A549 (cell line): ENCODE results near the gene DGKD. TPM values are rescaled to one million over a fixed set of nuclear protein-coding genes. Genes with fewer than 3 reads are reported as not detected.
A peak's percentile ranks its signal among the peaks of the same experiment; 100 is the strongest.

Experiments
- ATAC-seq, 2 experiments: fragments of 200-7000 bp in 1 of 2; fragments of >200 bp in 1 of 2; cut with Nextera tagmentation in 1 of 2; cut with Tn5 transposase in 1 of 2; 3 replicates each; pipeline versions ENCODE4 v1.8.0 to v1.9.1; 2018 to 2020; ENCODE audit warnings: mild to moderate bottlenecking in 1 of 2, moderate library complexity in 1 of 2
- CTCF ChIA-PET: fragments of 300-600 bp; sonication (Branson Sonifier 250); formaldehyde crosslinking; extraction: SDS; loops from one replicate; lab custom pipeline; 2021; ENCODE audit warnings: antibody characterized with exemption, inconsistent platforms; lab: Yijun Ruan, JAX
- POLR2A ChIA-PET: fragments of 350-600 bp; formaldehyde crosslinking; extraction: SDS; loops from one replicate; lab custom pipeline; 2021; ENCODE audit warnings: antibody characterized with exemption, inconsistent platforms; lab: Yijun Ruan, JAX
- DNase-seq, 2 experiments: peaks; one replicate each; pipeline versions ENCODE4 v3.0.0 to v3.0.0-alpha.2; 2011 to 2016; ENCODE audit warnings: low read depth in 1 of 2, low spot score in 1 of 2
- FAIRE-seq: peaks from 2 replicates; lab custom pipeline; 2011; peaks lifted over from hg19 to GRCh38; lab: Jason Lieb, UNC
- H3K27ac ChIP-seq, 2 experiments: fragments of >200 bp; sonication (Bioruptor Twin); formaldehyde crosslinking; 3 replicates each; pipeline ENCODE4 v1.5.1; 2016 to 2017
- H3K4me1 ChIP-seq: fragments of >200 bp; sonication (Bioruptor Twin); formaldehyde crosslinking; 3 replicates; pipeline ENCODE4 v1.6.1; 2016
- H3K4me2 ChIP-seq: fragments of >200 bp; sonication (Bioruptor Twin); formaldehyde crosslinking; 3 replicates; pipeline ENCODE4 v1.6.1; 2016
- H3K4me3 ChIP-seq: fragments of >200 bp; sonication (Bioruptor Twin); formaldehyde crosslinking; 3 replicates; pipeline ENCODE4 v1.5.1; 2016
- H3K9me3 ChIP-seq: fragments of >200 bp; sonication (Bioruptor Twin); formaldehyde crosslinking; 3 replicates; pipeline ENCODE4 v1.6.1; 2016
- CBX2 ChIP-seq: fragments of 200-600 bp; sonication (generic); IDR thresholded peaks from 2 replicates; pipeline ENCODE4 v1.6.1; 2016; ENCODE audit warnings: low read depth, mild to moderate bottlenecking, borderline replicate concordance
- CBX8 ChIP-seq: fragments of 200-600 bp; sonication (generic); IDR thresholded peaks from 2 replicates; pipeline ENCODE4 v1.6.1; 2016
- CHD4 ChIP-seq: fragments of 200-600 bp; sonication (generic); IDR thresholded peaks from 2 replicates; pipeline ENCODE4 v1.6.1; 2016; ENCODE audit warnings: antibody characterized with exemption, mild to moderate bottlenecking, borderline replicate concordance
- ESRRA ChIP-seq: fragments of 150-350 bp; IDR thresholded peaks from 2 replicates; pipeline ENCODE4 v1.6.1; 2014; ENCODE audit warnings: mild to moderate bottlenecking, low read length, borderline replicate concordance
- FOXS1 ChIP-seq: fragments of 250-450 bp; sonication (Bioruptor Pico); IDR thresholded peaks from 2 replicates; pipeline ENCODE4 v1.5.0; 2020; ENCODE audit warnings: mild to moderate bottlenecking, moderate library complexity
- GATA3 ChIP-seq: IDR thresholded peaks from 2 replicates; pipeline ENCODE4 v1.6.1; 2012; ENCODE audit warnings: borderline replicate concordance
- HOXA7 ChIP-seq: fragments of 250-450 bp; sonication (Bioruptor Pico); IDR thresholded peaks from 2 replicates; pipeline ENCODE4 v1.5.0; 2020; ENCODE audit warnings: mild to moderate bottlenecking, moderate library complexity
- KDM1A ChIP-seq: fragments of 200-600 bp; sonication (generic); IDR thresholded peaks from 2 replicates; pipeline ENCODE4 v1.6.1; 2016; ENCODE audit warnings: low read depth, mild to moderate bottlenecking
- MYC ChIP-seq: IDR thresholded peaks from 2 replicates; pipeline ENCODE4 v1.6.1; 2012; ENCODE audit warnings: mild to moderate bottlenecking, inconsistent platforms, low read length, improper control_type of control experiment, borderline replicate concordance
- PHF8 ChIP-seq: fragments of 200-600 bp; sonication (generic); IDR thresholded peaks from 2 replicates; pipeline ENCODE4 v1.6.1; 2016; ENCODE audit warnings: low read depth, mild to moderate bottlenecking, antibody characterized with exemption, moderate library complexity, borderline replicate concordance
- RAD21 ChIP-seq, 2 experiments: fragments of >200 bp in 1 of 2; sonication (Bioruptor Twin) in 1 of 2; formaldehyde crosslinking in 1 of 2; IDR thresholded peaks in 1 of 2; conservative IDR thresholded peaks in 1 of 2; 2 replicates in 1 of 2; 3 replicates in 1 of 2; pipeline ENCODE4 v1.6.1; 2012 to 2018; ENCODE audit warnings: inconsistent platforms in 1 of 2
- RFX5 ChIP-seq: fragments of 450-650 bp; IDR thresholded peaks from 2 replicates; pipeline ENCODE4 v1.7.1; 2014; ENCODE audit warnings: antibody characterized with exemption, mild to moderate bottlenecking, moderate library complexity
- ZFP36 ChIP-seq: fragments of 450-650 bp; IDR thresholded peaks from 2 replicates; pipeline ENCODE4 v1.6.1; 2014; ENCODE audit warnings: borderline replicate concordance; ENCODE audit not compliant: partially characterized antibody
- ZNF302 ChIP-seq: fragments of 250-450 bp; sonication (Bioruptor Pico); IDR thresholded peaks from 2 replicates; pipeline ENCODE4 v1.9.0; 2021; ENCODE audit warnings: inconsistent platforms, mild to moderate bottlenecking, moderate library complexity
- WGBS: methylation state at CpG from one replicate; pipeline ENCODE4 v1.1.6; 2017; ENCODE audit errors: missing lambda C conversion rate; 5-methylcytosine and 5-hydroxymethylcytosine counted together
- polyA plus RNA-seq, 4 experiments: library from polyadenylated mRNA; depleted of rRNA in 3 of 4; stranded (reverse); fragments of >200 nt; fragmentation: RNase III in 1 of 4; extraction: RNeasy Plus Mini Kit Qiagen cat#74134 plus additional on column Dnase treatment in 1 of 4; gene quantifications; 2 replicates in 3 of 4; 3 replicates in 1 of 4; pipeline ENCODE4 v1.2.3, GENCODE V29; 2011 to 2017
- TF ChIP-seq, protein P1 (sequence below): fragments of 250-450 bp; sonication (Bioruptor Pico); IDR thresholded peaks from 2 replicates; pipeline ENCODE4 v1.5.0; 2020; ENCODE audit warnings: low read depth, mild to moderate bottlenecking, moderate library complexity
- TF ChIP-seq, protein P2 (sequence below): fragments of 250-450 bp; sonication (Bioruptor Pico); IDR thresholded peaks from 2 replicates; pipeline ENCODE4 v1.5.0; 2021; ENCODE audit warnings: mild to moderate bottlenecking, moderate library complexity, borderline replicate concordance
- TF ChIP-seq, protein P3 (sequence below): IDR thresholded peaks from 2 replicates; pipeline ENCODE4 v1.6.1; 2012
- TF ChIP-seq, protein P4 (sequence below): fragments of 150-350 bp; IDR thresholded peaks from 2 replicates; pipeline ENCODE4 v1.6.1; 2014; ENCODE audit warnings: low read depth, mild to moderate bottlenecking, low read length
- TF ChIP-seq, protein P5 (sequence below): fragments of >200 bp; sonication (Bioruptor Twin); formaldehyde crosslinking; IDR thresholded peaks from 2 replicates; pipeline ENCODE4 v1.6.1; 2016

Gene DGKD
- polyA plus RNA-seq, 2 of the 4 experiments (the other 2 are of a cell fraction), result 68.8 to 99.6 TPM

DNA sequence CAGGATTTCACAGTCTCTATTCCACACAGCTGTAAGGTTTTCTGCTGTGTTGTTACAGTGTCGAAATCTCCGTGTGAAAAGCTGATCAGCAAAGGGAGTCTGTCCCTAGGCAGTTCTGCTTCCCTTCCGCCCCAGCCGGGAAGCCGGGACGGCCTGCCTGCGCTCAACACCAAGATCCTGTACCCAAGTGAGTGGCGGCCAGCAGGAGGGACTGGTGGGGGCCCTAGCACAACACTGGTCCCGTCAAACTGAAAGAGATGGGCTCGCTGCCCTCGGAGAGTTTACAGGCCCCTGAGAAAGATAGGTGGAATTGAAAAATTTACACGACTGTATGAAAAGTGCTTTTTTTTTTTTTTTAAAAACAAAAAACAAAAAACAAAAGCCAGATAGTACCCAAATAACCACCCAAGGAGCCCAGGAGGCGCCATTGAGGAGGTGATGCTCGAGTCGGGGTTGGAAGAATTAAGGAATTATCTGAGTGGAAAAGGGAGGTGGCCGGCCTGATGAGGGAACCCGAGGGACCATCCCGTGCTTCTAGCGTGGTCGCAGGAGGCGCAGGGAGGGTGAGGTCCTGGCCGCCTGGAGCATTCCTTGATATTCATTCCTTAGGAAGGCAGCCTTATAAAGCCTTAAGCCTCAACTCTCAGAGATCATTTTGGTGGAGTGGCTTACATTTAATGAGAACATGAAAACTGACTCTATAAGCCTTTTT lies 96.7 kb downstream of the DGKD start:
- FAIRE-seq, result no peak
- H3K4me1 ChIP-seq, result peaks cover 66% of the 10 kb centered on the region
- no peaks in the 10 kb centered on the region for H3K9me3 ChIP-seq
- peak overlapping the region; percentile 93 to 94 for H3K27ac ChIP-seq
- H3K4me3 ChIP-seq, result no peak overlapping the region
- no peak for TF ChIP-seq PHF8
- no peak for TF ChIP-seq FOXS1 (CRISPR knock-in tag)
- TF ChIP-seq ZFP36, result no peak
- no peak for TF ChIP-seq ZNF302
- no peak for TF ChIP-seq MYC
- TF ChIP-seq, protein P1, sequence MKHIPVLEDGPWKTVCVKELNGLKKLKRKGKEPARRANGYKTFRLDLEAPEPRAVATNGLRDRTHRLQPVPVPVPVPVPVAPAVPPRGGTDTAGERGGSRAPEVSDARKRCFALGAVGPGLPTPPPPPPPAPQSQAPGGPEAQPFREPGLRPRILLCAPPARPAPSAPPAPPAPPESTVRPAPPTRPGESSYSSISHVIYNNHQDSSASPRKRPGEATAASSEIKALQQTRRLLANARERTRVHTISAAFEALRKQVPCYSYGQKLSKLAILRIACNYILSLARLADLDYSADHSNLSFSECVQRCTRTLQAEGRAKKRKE, result no peak
- no peak for TF ChIP-seq KDM1A
- no peak for TF ChIP-seq RAD21 (conservative IDR thresholded peaks at IDR 0.05 in 1 of 2, IDR thresholded peaks at IDR 0.05 in 1 of 2)
- TF ChIP-seq, protein P2, sequence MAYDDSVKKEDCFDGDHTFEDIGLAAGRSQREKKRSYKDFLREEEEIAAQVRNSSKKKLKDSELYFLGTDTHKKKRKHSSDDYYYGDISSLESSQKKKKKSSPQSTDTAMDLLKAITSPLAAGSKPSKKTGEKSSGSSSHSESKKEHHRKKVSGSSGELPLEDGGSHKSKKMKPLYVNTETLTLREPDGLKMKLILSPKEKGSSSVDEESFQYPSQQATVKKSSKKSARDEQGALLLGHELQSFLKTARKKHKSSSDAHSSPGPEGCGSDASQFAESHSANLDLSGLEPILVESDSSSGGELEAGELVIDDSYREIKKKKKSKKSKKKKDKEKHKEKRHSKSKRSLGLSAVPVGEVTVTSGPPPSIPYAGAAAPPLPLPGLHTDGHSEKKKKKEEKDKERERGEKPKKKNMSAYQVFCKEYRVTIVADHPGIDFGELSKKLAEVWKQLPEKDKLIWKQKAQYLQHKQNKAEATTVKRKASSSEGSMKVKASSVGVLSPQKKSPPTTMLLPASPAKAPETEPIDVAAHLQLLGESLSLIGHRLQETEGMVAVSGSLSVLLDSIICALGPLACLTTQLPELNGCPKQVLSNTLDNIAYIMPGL (CRISPR knock-in tag), result no peak
- no peak for TF ChIP-seq CBX8
- TF ChIP-seq, all 56 proteins: peak for 0
- DNase-seq (no peak), ATAC-seq (no peak)
- ChIA-PET CTCF (interaction anchor here (1.0 to 20.8 kb wide), 5 partner anchors 28 to 407 kb away, joined by 3 to 356 read pairs (median 14); no protein-coding TSS in a partner anchor), POLR2A (no interaction called here)
- H3K4me2 ChIP-seq, result no peak overlapping the region
- WGBS, result 89% methylated on average over 18 of the region's 22 CpGs

DNA sequence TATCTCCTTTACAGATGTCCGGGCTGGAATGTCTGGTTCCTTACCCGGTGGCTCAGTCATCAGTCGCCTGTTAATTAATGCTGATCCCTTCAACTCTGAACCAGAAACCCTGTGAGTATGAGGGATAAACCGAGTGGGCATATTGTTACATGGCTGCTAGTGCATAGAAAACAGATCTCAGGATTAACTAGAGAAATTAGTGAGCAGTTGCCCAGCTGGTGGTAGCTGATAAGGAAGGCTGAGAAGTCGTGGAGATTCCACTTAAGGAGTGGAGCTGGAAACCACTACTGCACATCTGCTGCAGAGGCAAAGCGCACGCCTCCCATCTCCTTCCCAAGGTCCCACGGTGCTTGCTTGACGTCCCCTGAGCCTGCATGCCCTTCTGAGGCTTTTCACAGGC lies 97.7 kb downstream of the DGKD start:
- DNase-seq (no peak), FAIRE-seq (no peak), ATAC-seq (no peak)
- no peak overlapping the region for H3K4me3 ChIP-seq
- TF ChIP-seq, protein P3, sequence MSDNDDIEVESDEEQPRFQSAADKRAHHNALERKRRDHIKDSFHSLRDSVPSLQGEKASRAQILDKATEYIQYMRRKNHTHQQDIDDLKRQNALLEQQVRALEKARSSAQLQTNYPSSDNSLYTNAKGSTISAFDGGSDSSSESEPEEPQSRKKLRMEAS, result no peak
- no peak for TF ChIP-seq ZFP36
- TF ChIP-seq GATA3, result no peak
- TF ChIP-seq RFX5, result no peak
- TF ChIP-seq, protein P4, sequence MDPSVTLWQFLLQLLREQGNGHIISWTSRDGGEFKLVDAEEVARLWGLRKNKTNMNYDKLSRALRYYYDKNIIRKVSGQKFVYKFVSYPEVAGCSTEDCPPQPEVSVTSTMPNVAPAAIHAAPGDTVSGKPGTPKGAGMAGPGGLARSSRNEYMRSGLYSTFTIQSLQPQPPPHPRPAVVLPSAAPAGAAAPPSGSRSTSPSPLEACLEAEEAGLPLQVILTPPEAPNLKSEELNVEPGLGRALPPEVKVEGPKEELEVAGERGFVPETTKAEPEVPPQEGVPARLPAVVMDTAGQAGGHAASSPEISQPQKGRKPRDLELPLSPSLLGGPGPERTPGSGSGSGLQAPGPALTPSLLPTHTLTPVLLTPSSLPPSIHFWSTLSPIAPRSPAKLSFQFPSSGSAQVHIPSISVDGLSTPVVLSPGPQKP, result no peak
- no peak for TF ChIP-seq HOXA7 (CRISPR knock-in tag)
- no peak for TF ChIP-seq CBX2
- TF ChIP-seq, protein P5, sequence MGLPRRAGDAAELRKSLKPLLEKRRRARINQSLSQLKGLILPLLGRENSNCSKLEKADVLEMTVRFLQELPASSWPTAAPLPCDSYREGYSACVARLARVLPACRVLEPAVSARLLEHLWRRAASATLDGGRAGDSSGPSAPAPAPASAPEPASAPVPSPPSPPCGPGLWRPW, result no peak
- no peak for TF ChIP-seq ESRRA
- no peak for TF ChIP-seq CHD4
- POLR2A ChIA-PET, result no interaction called here
- peaks cover 73% of the 10 kb centered on the region for H3K4me1 ChIP-seq
- H3K27ac ChIP-seq, result peak overlapping the region; percentile 93 to 94
- no peak overlapping the region for H3K4me2 ChIP-seq
- 91% methylated on average over 9 of the region's 9 CpGs for WGBS
- H3K9me3 ChIP-seq, result no peaks in the 10 kb centered on the region
- CTCF ChIA-PET, result interaction anchor here (0.6 to 20.8 kb wide), 7 partner anchors 8 to 406 kb away, joined by 3 to 356 read pairs (median 4); no protein-coding TSS in a partner anchor
